ENCODE results near the gene KRTAP5-9. TPM values are rescaled to one million over a fixed set of nuclear protein-coding genes. Genes with fewer than 3 reads are reported as not detected.
"Not testable (repeated sequence)": the region's sequence is repeated elsewhere in the genome, so short reads cannot be mapped to it uniquely, and the experiment has no call there.

The KRTAP5-9 gene
- total RNA-seq, 1 experiment from 2014 or later = not detected

DNA sequence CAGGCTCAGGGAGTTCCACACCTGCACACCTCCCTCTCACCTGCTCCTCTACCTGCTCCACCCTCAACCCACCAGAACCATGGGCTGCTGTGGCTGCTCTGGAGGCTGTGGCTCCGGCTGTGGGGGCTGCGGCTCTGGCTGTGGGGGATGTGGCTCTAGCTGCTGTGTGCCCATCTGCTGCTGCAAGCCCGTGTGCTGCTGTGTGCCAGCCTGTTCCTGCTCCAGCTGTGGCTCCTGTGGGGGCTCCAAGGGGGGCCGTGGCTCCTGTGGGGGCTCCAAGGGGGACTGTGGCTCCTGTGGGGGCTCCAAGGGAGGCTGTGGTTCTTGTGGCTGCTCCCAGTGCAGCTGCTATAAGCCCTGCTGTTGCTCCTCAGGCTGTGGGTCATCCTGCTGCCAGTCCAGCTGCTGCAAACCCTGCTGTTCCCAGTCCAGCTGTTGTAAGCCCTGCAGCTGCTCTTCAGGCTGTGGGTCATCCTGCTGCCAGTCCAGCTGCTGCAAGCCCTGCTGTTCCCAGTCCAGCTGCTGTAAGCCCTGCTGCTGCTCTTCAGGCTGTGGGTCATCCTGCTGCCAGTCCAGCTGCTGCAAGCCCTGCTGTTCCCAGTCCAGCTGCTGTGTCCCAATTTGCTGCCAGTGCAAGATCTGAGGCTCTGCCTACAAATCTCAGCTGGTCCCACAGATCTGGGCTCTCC, 10.1 kb upstream of the KRTAP5-9 start, which contains the start of gene KRTAP5-8:
TSS of gene KRTAP5-8 (plus strand) at position 49 of the 689 bp plus-strand sequence. CDS start at position 80, 31 bp downstream.
- DNase-seq = not testable (repeated sequence)

GRCh38 chr11:71538666-71538990, 9.6 kb upstream of the KRTAP5-9 start:
- H3K9me2 ChIP-seq (replicated peaks; ENCODE audit: insufficient read depth, low read length) = no peaks in the 10 kb centered on the region
- DNase-seq = no peak
- no peak overlapping the region for H3K27ac ChIP-seq (ENCODE audit: low read length)
- no peak overlapping the region for H3K4me2 ChIP-seq (ENCODE audit: low read depth, low read length, poor library complexity, severe bottlenecking)
- H3K4me1 ChIP-seq (ENCODE audit: low read length) = no peaks in the 10 kb centered on the region
- H4K20me1 ChIP-seq (ENCODE audit: insufficient read depth, low read depth, low read length) = no peaks in the 10 kb centered on the region
- H3K9me3 ChIP-seq (ENCODE audit: low read length) = no peaks in the 10 kb centered on the region
- no peaks in the 10 kb centered on the region for H3K36me3 ChIP-seq (ENCODE audit: insufficient read depth, low read length)
- H3K79me2 ChIP-seq (ENCODE audit: low read length) = no peaks in the 10 kb centered on the region
- no peak overlapping the region for H2AFZ ChIP-seq (ENCODE audit: low read length)
- no peaks in the 10 kb centered on the region for H3K27me3 ChIP-seq (ENCODE audit: low read length)
- H3K4me3 ChIP-seq (ENCODE audit: low read length) = no peak overlapping the region
- no peak overlapping the region for H3K9ac ChIP-seq (ENCODE audit: low read length)

More for the DNA sequence above, 10.1 kb upstream of the KRTAP5-9 start, which contains the start of gene KRTAP5-8:
- not testable (repeated sequence) for H3K9me2 ChIP-seq (replicated peaks; ENCODE audit: insufficient read depth, low read length); H3K27me3 ChIP-seq (ENCODE audit: low read length); H3K4me1 ChIP-seq (ENCODE audit: low read length); H3K9ac ChIP-seq (ENCODE audit: low read length); H4K20me1 ChIP-seq (ENCODE audit: insufficient read depth, low read depth, low read length); H3K27ac ChIP-seq (ENCODE audit: low read length); H3K79me2 ChIP-seq (ENCODE audit: low read length); H3K36me3 ChIP-seq (ENCODE audit: insufficient read depth, low read length); H3K4me3 ChIP-seq (ENCODE audit: low read length); H2AFZ ChIP-seq (ENCODE audit: low read length); H3K9me3 ChIP-seq (ENCODE audit: low read length); H3K4me2 ChIP-seq (ENCODE audit: low read depth, low read length, poor library complexity, severe bottlenecking)

DNA sequence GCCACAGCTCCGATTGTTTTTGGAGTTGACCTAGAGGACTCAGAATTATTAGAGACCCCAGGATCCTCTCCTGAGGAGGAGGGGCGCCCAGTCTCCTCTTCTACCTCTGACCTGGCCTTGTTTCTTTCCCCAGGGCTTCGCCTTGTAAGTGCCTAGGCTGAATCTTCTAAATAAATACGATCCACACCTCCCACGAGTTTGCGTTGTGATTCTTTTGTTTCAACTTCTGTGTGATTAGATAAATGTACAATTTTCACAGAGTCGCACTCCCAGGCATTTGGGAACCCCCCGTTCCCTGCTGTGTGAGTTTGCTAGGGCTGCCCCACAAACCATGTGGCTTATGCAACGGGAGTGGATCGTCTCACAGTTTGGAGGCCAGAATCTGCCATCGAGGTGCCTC, 9.2 kb upstream of the KRTAP5-9 start:
- Histone ChIP-seq H3K9me2 (replicated peaks; ENCODE audit: insufficient read depth, low read length) (no peaks in the 10 kb centered on the region), H3K9me3 (ENCODE audit: low read length) (no peaks in the 10 kb centered on the region), H3K36me3 (ENCODE audit: insufficient read depth, low read length) (no peaks in the 10 kb centered on the region), H3K4me3 (ENCODE audit: low read length) (no peak overlapping the region), H2AFZ (ENCODE audit: low read length) (no peak overlapping the region), H3K79me2 (ENCODE audit: low read length) (no peaks in the 10 kb centered on the region), H3K4me2 (ENCODE audit: low read depth, low read length, poor library complexity, severe bottlenecking) (no peak overlapping the region), H3K27ac (ENCODE audit: low read length) (no peak overlapping the region), H3K4me1 (ENCODE audit: low read length) (no peaks in the 10 kb centered on the region), H4K20me1 (ENCODE audit: insufficient read depth, low read depth, low read length) (no peaks in the 10 kb centered on the region), H3K27me3 (ENCODE audit: low read length) (no peaks in the 10 kb centered on the region), H3K9ac (ENCODE audit: low read length) (no peak overlapping the region)
- DNase-seq = no peak

- not testable (repeated sequence) for H3K79me2 ChIP-seq (ENCODE audit: low read length); DNase-seq; H3K4me1 ChIP-seq (ENCODE audit: low read length); H2AFZ ChIP-seq (ENCODE audit: low read length); H4K20me1 ChIP-seq (ENCODE audit: insufficient read depth, low read depth, low read length); H3K9me2 ChIP-seq (replicated peaks; ENCODE audit: insufficient read depth, low read length); H3K4me3 ChIP-seq (ENCODE audit: low read length); H3K4me2 ChIP-seq (ENCODE audit: low read depth, low read length, poor library complexity, severe bottlenecking); H3K9me3 ChIP-seq (ENCODE audit: low read length); H3K36me3 ChIP-seq (ENCODE audit: insufficient read depth, low read length); H3K27ac ChIP-seq (ENCODE audit: low read length); H3K27me3 ChIP-seq (ENCODE audit: low read length); H3K9ac ChIP-seq (ENCODE audit: low read length)
Measured at GRCh38 chr11:71539971-71540370, 8.2 kb upstream of the KRTAP5-9 start.

DNA sequence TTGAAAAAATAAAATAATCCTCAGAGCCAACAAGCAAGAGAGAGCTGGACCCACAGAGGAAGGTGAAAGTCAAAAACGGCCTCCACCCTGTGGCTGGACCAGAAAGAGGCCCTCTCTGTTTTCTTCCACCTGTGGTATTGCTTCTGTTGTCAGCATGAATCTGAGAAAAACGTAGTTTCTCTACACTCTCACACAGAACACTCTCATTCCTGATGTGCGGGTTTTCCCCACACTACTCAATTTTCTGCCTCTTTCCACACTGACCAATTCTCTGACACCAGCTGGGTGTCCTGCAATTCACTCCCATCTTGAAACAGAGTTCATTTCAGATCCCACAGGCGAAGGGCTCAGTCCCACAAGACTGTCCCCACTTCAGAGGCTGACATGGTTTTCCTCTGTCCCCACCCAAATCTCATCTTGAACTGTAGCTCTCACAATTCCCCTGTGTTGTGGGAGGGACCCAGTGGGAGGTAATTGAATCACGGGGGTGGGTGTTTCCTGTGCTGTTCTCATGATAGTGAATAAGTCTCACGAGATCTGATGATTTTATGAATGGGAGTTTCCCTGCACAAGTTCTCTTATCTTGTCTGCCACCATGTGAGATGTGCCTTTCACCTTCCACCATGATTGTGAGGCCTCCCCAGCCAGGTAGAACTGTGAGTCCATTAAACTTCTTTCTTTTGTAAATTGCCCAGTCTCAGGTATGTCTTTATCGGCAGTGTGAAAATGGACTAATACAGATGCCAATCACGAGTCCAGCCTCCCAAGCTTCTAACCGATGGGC, 7.5 kb upstream of the KRTAP5-9 start:
- not testable (repeated sequence) for H3K4me2 ChIP-seq (ENCODE audit: low read depth, low read length, poor library complexity, severe bottlenecking); H3K9me3 ChIP-seq (ENCODE audit: low read length); H3K36me3 ChIP-seq (ENCODE audit: insufficient read depth, low read length); H3K4me3 ChIP-seq (ENCODE audit: low read length); H3K27me3 ChIP-seq (ENCODE audit: low read length); H3K9me2 ChIP-seq (replicated peaks; ENCODE audit: insufficient read depth, low read length); H3K9ac ChIP-seq (ENCODE audit: low read length); H3K79me2 ChIP-seq (ENCODE audit: low read length); DNase-seq; H4K20me1 ChIP-seq (ENCODE audit: insufficient read depth, low read depth, low read length); H3K4me1 ChIP-seq (ENCODE audit: low read length); H2AFZ ChIP-seq (ENCODE audit: low read length); H3K27ac ChIP-seq (ENCODE audit: low read length)

GRCh38 chr11:71542382-71542781, 5.8 kb upstream of the KRTAP5-9 start:
- Histone ChIP-seq H3K4me2 (ENCODE audit: low read depth, low read length, poor library complexity, severe bottlenecking) (no peak overlapping the region), H2AFZ (ENCODE audit: low read length) (no peak overlapping the region), H3K9me2 (replicated peaks; ENCODE audit: insufficient read depth, low read length) (no peaks in the 10 kb centered on the region), H3K4me1 (ENCODE audit: low read length) (no peaks in the 10 kb centered on the region), H3K4me3 (ENCODE audit: low read length) (no peak overlapping the region), H3K9ac (ENCODE audit: low read length) (no peak overlapping the region), H3K27me3 (ENCODE audit: low read length) (no peaks in the 10 kb centered on the region), H3K79me2 (ENCODE audit: low read length) (no peaks in the 10 kb centered on the region), H4K20me1 (ENCODE audit: insufficient read depth, low read depth, low read length) (no peaks in the 10 kb centered on the region), H3K36me3 (ENCODE audit: insufficient read depth, low read length) (no peaks in the 10 kb centered on the region), H3K27ac (ENCODE audit: low read length) (no peak overlapping the region), H3K9me3 (ENCODE audit: low read length) (no peaks in the 10 kb centered on the region)
- no peak for DNase-seq

- Histone ChIP-seq H4K20me1 (ENCODE audit: insufficient read depth, low read depth, low read length) (no peaks in the 10 kb centered on the region), H3K36me3 (ENCODE audit: insufficient read depth, low read length) (no peaks in the 10 kb centered on the region), H3K9me2 (replicated peaks; ENCODE audit: insufficient read depth, low read length) (no peaks in the 10 kb centered on the region), H2AFZ (ENCODE audit: low read length) (no peak overlapping the region), H3K79me2 (ENCODE audit: low read length) (no peaks in the 10 kb centered on the region), H3K27me3 (ENCODE audit: low read length) (no peaks in the 10 kb centered on the region), H3K4me1 (ENCODE audit: low read length) (no peaks in the 10 kb centered on the region), H3K4me2 (ENCODE audit: low read depth, low read length, poor library complexity, severe bottlenecking) (no peak overlapping the region), H3K27ac (ENCODE audit: low read length) (no peak overlapping the region), H3K9ac (ENCODE audit: low read length) (no peak overlapping the region), H3K9me3 (ENCODE audit: low read length) (no peaks in the 10 kb centered on the region), H3K4me3 (ENCODE audit: low read length) (no peak overlapping the region)
- DNase-seq = no peak
Measured at GRCh38 chr11:71542879-71543777, 5.1 kb upstream of the KRTAP5-9 start.

DNA sequence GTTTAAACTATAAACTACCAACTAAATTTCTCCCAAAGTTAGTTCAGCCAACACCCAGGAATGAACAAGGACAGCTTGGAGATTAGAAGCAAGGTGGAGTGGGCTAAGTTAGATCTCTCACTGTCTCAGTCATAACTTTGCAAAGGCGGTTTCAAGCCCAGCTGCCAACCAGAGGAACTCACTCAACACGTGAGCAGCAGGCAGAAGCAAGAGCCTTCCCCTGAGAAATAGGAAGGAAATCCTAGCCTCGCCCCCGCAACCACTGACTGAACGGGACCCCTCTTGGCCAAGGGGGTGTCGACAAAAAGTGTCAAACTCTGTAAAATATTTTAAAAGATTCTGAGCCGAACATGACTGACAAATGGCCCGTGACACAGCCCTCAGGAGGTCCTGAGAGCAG, 4.4 kb upstream of the KRTAP5-9 start:
- H3K36me3 ChIP-seq (ENCODE audit: insufficient read depth, low read length) = no peaks in the 10 kb centered on the region
- no peak overlapping the region for H3K9ac ChIP-seq (ENCODE audit: low read length)
- H3K9me2 ChIP-seq (replicated peaks; ENCODE audit: insufficient read depth, low read length) = no peaks in the 10 kb centered on the region
- no peaks in the 10 kb centered on the region for H3K79me2 ChIP-seq (ENCODE audit: low read length)
- H3K9me3 ChIP-seq (ENCODE audit: low read length) = no peaks in the 10 kb centered on the region
- no peak overlapping the region for H3K27ac ChIP-seq (ENCODE audit: low read length)
- H2AFZ ChIP-seq (ENCODE audit: low read length) = no peak overlapping the region
- H3K4me2 ChIP-seq (ENCODE audit: low read depth, low read length, poor library complexity, severe bottlenecking) = no peak overlapping the region
- DNase-seq = no peak
- H3K4me3 ChIP-seq (ENCODE audit: low read length) = no peak overlapping the region
- no peaks in the 10 kb centered on the region for H4K20me1 ChIP-seq (ENCODE audit: insufficient read depth, low read depth, low read length)
- H3K4me1 ChIP-seq (ENCODE audit: low read length) = no peaks in the 10 kb centered on the region
- no peaks in the 10 kb centered on the region for H3K27me3 ChIP-seq (ENCODE audit: low read length)

All from Karpas-422 (cell line).